ENCODE measurements around the gene GPC5.

The GPC5 gene

GRCh38 chr13:92054389-92054788 lies 656.0 kb downstream of the GPC5 start:
- H2AFZ ChIP-seq (ENCODE audit: low read depth), result no peak overlapping the region
- H4K20me1 ChIP-seq (ENCODE audit: insufficient read depth), result no peaks in the 10 kb centered on the region
- H3K4me1 ChIP-seq (ENCODE audit: low read depth, poor library complexity, severe bottlenecking), result no peaks in the 10 kb centered on the region
- no peaks in the 10 kb centered on the region for H3K79me2 ChIP-seq (ENCODE audit: insufficient read depth, low read depth)
- no peak overlapping the region for H3K4me2 ChIP-seq
- no peaks in the 10 kb centered on the region for H3K27me3 ChIP-seq (ENCODE audit: insufficient read depth, low read depth)
- no peaks in the 10 kb centered on the region for H3K36me3 ChIP-seq (ENCODE audit: insufficient read depth)
- H3K4me3 ChIP-seq (IDR thresholded peaks at IDR 0.05; ENCODE audit: insufficient read depth, low read depth, low read length), result no peak overlapping the region
- no peak overlapping the region for H3K9ac ChIP-seq
- no peak overlapping the region for H3K27ac ChIP-seq
- no peak for TF ChIP-seq CTCF (conservative IDR thresholded peaks at IDR 0.05; ENCODE audit: low read depth, low read length)

- Histone ChIP-seq H3K4me3 (IDR thresholded peaks at IDR 0.05; ENCODE audit: insufficient read depth, low read depth, low read length) (no peak overlapping the region), H3K36me3 (ENCODE audit: insufficient read depth) (no peaks in the 10 kb centered on the region), H3K4me2 (no peak overlapping the region), H3K27ac (no peak overlapping the region), H3K4me1 (ENCODE audit: low read depth, poor library complexity, severe bottlenecking) (no peaks in the 10 kb centered on the region), H4K20me1 (ENCODE audit: insufficient read depth) (no peaks in the 10 kb centered on the region), H3K79me2 (ENCODE audit: insufficient read depth, low read depth) (no peaks in the 10 kb centered on the region), H3K9ac (no peak overlapping the region), H2AFZ (ENCODE audit: low read depth) (no peak overlapping the region), H3K27me3 (ENCODE audit: insufficient read depth, low read depth) (no peaks in the 10 kb centered on the region)
- no peak for TF ChIP-seq CTCF (conservative IDR thresholded peaks at IDR 0.05; ENCODE audit: low read depth, low read length)
Measured at GRCh38 chr13:92074658-92075057, 676.2 kb downstream of the GPC5 start.

GRCh38 chr13:92097337-92097903 lies 699.0 kb downstream of the GPC5 start:
- Histone ChIP-seq H2AFZ (ENCODE audit: low read depth) (no peak overlapping the region), H3K4me2 (no peak overlapping the region), H3K79me2 (ENCODE audit: insufficient read depth, low read depth) (no peaks in the 10 kb centered on the region), H3K4me1 (ENCODE audit: low read depth, poor library complexity, severe bottlenecking) (no peaks in the 10 kb centered on the region), H4K20me1 (ENCODE audit: insufficient read depth) (no peaks in the 10 kb centered on the region), H3K27me3 (ENCODE audit: insufficient read depth, low read depth) (no peaks in the 10 kb centered on the region), H3K27ac (no peak overlapping the region), H3K9ac (no peak overlapping the region), H3K36me3 (ENCODE audit: insufficient read depth) (no peaks in the 10 kb centered on the region), H3K4me3 (IDR thresholded peaks at IDR 0.05; ENCODE audit: insufficient read depth, low read depth, low read length) (no peak overlapping the region)
- TF ChIP-seq CTCF (conservative IDR thresholded peaks at IDR 0.05; ENCODE audit: low read depth, low read length), result no peak

GRCh38 chr13:92101801-92102200 lies 703.4 kb downstream of the GPC5 start:
- Histone ChIP-seq H3K4me1 (ENCODE audit: low read depth, poor library complexity, severe bottlenecking) (no peaks in the 10 kb centered on the region), H3K36me3 (ENCODE audit: insufficient read depth) (no peaks in the 10 kb centered on the region), H3K9ac (no peak overlapping the region), H2AFZ (ENCODE audit: low read depth) (no peak overlapping the region), H3K4me3 (IDR thresholded peaks at IDR 0.05; ENCODE audit: insufficient read depth, low read depth, low read length) (no peak overlapping the region), H3K27me3 (ENCODE audit: insufficient read depth, low read depth) (no peaks in the 10 kb centered on the region), H3K27ac (no peak overlapping the region), H3K4me2 (no peak overlapping the region), H4K20me1 (ENCODE audit: insufficient read depth) (no peaks in the 10 kb centered on the region), H3K79me2 (ENCODE audit: insufficient read depth, low read depth) (no peaks in the 10 kb centered on the region)
- TF ChIP-seq CTCF (conservative IDR thresholded peaks at IDR 0.05; ENCODE audit: low read depth, low read length), result no peak
